Uterus (tissue), 2 donors: ENCODE measurements around the gene SUMO2.
"Not testable (repeated sequence)": the region's sequence is repeated elsewhere in the genome, so short reads cannot be mapped to it uniquely, and the experiment has no call there.

Source experiments
- POLR2A ChIP-seq, 2 donors: fragments of 450-650 bp; IDR thresholded peaks; one replicate each; pipeline ENCODE4 v1.6.1; 2016; ENCODE audit warnings: antibody characterized with exemption in 2 of 2, mild to moderate bottlenecking in 1 of 2, moderate library complexity in 1 of 2
- TF ChIP-seq, protein P1 (sequence below), 4 experiments: fragments of 200-600 bp in 2 of 4; fragments of 450-650 bp in 2 of 4; sonication (generic) in 2 of 4; IDR thresholded peaks; one replicate each; pipeline ENCODE4 v1.5.1; 2016 to 2019; ENCODE audit warnings: antibody characterized with exemption in 4 of 4, mild to moderate bottlenecking in 2 of 4, moderate library complexity in 1 of 4

GRCh38 chr17:75137762-75138161 lies 45.0 kb downstream of the SUMO2 start:
- TF ChIP-seq, protein P1, sequence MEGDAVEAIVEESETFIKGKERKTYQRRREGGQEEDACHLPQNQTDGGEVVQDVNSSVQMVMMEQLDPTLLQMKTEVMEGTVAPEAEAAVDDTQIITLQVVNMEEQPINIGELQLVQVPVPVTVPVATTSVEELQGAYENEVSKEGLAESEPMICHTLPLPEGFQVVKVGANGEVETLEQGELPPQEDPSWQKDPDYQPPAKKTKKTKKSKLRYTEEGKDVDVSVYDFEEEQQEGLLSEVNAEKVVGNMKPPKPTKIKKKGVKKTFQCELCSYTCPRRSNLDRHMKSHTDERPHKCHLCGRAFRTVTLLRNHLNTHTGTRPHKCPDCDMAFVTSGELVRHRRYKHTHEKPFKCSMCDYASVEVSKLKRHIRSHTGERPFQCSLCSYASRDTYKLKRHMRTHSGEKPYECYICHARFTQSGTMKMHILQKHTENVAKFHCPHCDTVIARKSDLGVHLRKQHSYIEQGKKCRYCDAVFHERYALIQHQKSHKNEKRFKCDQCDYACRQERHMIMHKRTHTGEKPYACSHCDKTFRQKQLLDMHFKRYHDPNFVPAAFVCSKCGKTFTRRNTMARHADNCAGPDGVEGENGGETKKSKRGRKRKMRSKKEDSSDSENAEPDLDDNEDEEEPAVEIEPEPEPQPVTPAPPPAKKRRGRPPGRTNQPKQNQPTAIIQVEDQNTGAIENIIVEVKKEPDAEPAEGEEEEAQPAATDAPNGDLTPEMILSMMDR (IDR thresholded peaks at IDR 0.05) = not testable (repeated sequence)
- TF ChIP-seq POLR2A (IDR thresholded peaks at IDR 0.05) = not testable (repeated sequence)
